Measurements from ENCODE around the gene NTS.

NTS gene

GRCh38 chr12:85923767-85924331 is 49.8 kb downstream of the NTS start:
- peak; percentile 1 for DNase-seq

GRCh38 chr12:85927166-85927565 is 53.1 kb downstream of the NTS start:
- no peak for DNase-seq

Data from NCI-H345 (cell line).